ENCODE measurements around the gene SMG6.
A peak's percentile ranks its signal among the peaks of the same experiment; 100 is the strongest.

The SMG6 gene

GRCh38 chr17:2056206-2057174 lies 247.1 kb downstream of the SMG6 start:
- peak; percentile 59 for DNase-seq

- DNase-seq: peak; percentile 52
These were observed 248.0 kb downstream of the SMG6 start for GRCh38 chr17:2055292-2056205.

GRCh38 chr17:2054512-2055291 lies 248.9 kb downstream of the SMG6 start, which contains the start of gene HIC1:
TSS of gene HIC1 (plus strand) at chr17:2055103. CDS start at chr17:2056691, 1,588 bp downstream.
- DNase-seq: peak; percentile 83

GRCh38 chr17:2054262-2054511 lies 249.4 kb downstream of the SMG6 start:
- no peak for DNase-seq

- peak; percentile 89 for DNase-seq
These were observed 250.0 kb downstream of the SMG6 start for GRCh38 chr17:2053380-2054261.

GRCh38 chr17:2051933-2052559 lies 251.5 kb downstream of the SMG6 start:
- no peak for DNase-seq

- no peak for DNase-seq
These were observed 252.3 kb downstream of the SMG6 start for GRCh38 chr17:2051061-2051932.

- peak; percentile 85 for DNase-seq
These were observed 253.1 kb downstream of the SMG6 start for GRCh38 chr17:2050300-2051060.

- peak; percentile 94 for DNase-seq
These were observed 254.0 kb downstream of the SMG6 start for GRCh38 chr17:2049333-2050299.

- DNase-seq: no peak
These were observed 254.8 kb downstream of the SMG6 start for GRCh38 chr17:2048805-2049204.

- DNase-seq: no peak
These were observed 256.0 kb downstream of the SMG6 start for GRCh38 chr17:2047590-2047989.

GRCh38 chr17:2044263-2044894 lies 259.2 kb downstream of the SMG6 start:
- no peak for DNase-seq

- no peak for DNase-seq
These were observed 259.8 kb downstream of the SMG6 start for GRCh38 chr17:2043785-2044184.

GRCh38 chr17:2042933-2043332 lies 260.7 kb downstream of the SMG6 start:
- DNase-seq: no peak

GRCh38 chr17:2042390-2042847 lies 261.2 kb downstream of the SMG6 start:
- DNase-seq: no peak

GRCh38 chr17:2041561-2042389 lies 261.8 kb downstream of the SMG6 start, which contains the start of gene OVCA2:
TSS of gene OVCA2 (plus strand) at chr17:2042022. CDS start at chr17:2042048, 26 bp downstream.
- peak; percentile 98 for DNase-seq
